IPS-20b (cell line): ENCODE results near the gene FKBP4.
A peak's percentile ranks its signal among the peaks of the same experiment; 100 is the strongest.

Source experiments
- H3K27ac ChIP-seq: one replicate; pipeline ENCODE4 v1.5.1; 2013; ENCODE audit warnings: low read length
- H3K27me3 ChIP-seq: 2 replicates; pipeline ENCODE4 v1.6.1; 2013; ENCODE audit warnings: mild to moderate bottlenecking, low read length, inconsistent platforms; ENCODE audit not compliant: insufficient read depth
- H3K36me3 ChIP-seq: 2 replicates; pipeline ENCODE4 v1.6.1; 2013; ENCODE audit warnings: low read depth, mild to moderate bottlenecking, inconsistent platforms, low read length, moderate library complexity; ENCODE audit not compliant: insufficient read depth
- H3K4me1 ChIP-seq: 2 replicates; pipeline ENCODE4 v1.6.1; 2013; ENCODE audit warnings: mild to moderate bottlenecking, control low read depth, inconsistent platforms, low read length, moderate library complexity; ENCODE audit not compliant: insufficient read depth
- H3K4me3 ChIP-seq: 2 replicates; pipeline ENCODE4 v1.5.1; 2013; ENCODE audit warnings: mild to moderate bottlenecking, low read length, inconsistent platforms
- H3K9ac ChIP-seq: 2 replicates; pipeline ENCODE4 v1.6.1; 2013; ENCODE audit warnings: low read depth, mild to moderate bottlenecking, inconsistent platforms, low read length, moderate library complexity
- H3K9me3 ChIP-seq: 2 replicates; pipeline ENCODE4 v1.6.1; 2013; ENCODE audit warnings: mild to moderate bottlenecking, low read depth, low read length, inconsistent platforms; ENCODE audit not compliant: insufficient read depth

Gene FKBP4

DNA sequence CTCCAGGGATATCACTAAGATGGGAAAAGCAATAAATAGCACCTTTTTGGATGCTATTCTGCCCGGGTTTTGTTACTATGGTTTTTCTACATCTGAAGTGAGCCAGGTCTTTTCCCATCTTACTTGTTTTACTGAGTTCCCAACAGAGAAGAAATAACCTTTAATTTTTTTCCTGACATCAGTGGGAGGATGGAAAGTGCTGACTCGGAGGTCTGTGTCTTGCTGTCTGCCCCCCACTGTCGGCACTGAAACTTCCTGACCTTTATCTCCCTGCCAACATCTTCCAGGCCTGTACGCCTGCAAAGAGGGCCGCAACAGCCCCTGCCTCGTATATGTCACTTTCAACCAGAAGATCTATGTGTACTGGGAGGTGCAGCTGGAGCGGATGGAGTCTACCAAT, 28.7 kb downstream of the FKBP4 start:
- H3K36me3 ChIP-seq: peaks cover 88% of the 10 kb centered on the region

DNA sequence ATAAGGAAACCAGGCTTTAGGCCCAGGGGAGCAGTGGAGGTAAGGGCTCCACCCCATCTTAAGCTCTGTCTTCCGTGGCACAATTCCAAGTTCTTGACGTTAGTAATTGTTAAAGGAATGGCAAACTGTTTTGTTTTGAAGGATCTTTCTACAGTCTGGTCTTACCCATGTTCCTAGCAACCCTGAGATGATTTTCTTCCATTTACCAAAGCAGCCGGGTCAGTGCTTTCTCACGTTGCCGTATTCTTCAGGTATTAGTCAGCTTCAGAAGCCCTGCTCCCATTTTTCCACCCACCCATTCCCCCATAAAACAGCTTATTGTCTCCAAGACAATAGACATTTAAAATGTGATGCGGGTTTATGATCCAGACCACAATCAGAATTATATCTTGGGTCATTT, 29.8 kb downstream of the FKBP4 start:
- H3K4me1 ChIP-seq: peaks cover 17% of the 10 kb centered on the region; the same call in 1 of the 2 replicates
- peaks cover 90% of the 10 kb centered on the region for H3K36me3 ChIP-seq
- no peak overlapping the region for H3K27ac ChIP-seq
- H3K4me3 ChIP-seq: no peak overlapping the region
- H3K27me3 ChIP-seq: no peaks in the 10 kb centered on the region
- H3K9ac ChIP-seq: no peak overlapping the region; the same call in 1 of the 2 replicates
- H3K9me3 ChIP-seq: no peaks in the 10 kb centered on the region

More for the DNA sequence above, 28.7 kb downstream of the FKBP4 start:
- H3K4me3 ChIP-seq: no peak overlapping the region
- no peak overlapping the region for H3K27ac ChIP-seq
- no peaks in the 10 kb centered on the region for H3K27me3 ChIP-seq
- no peak overlapping the region for H3K9ac ChIP-seq
- H3K4me1 ChIP-seq: peaks cover 17% of the 10 kb centered on the region; the same call in 1 of the 2 replicates
- H3K9me3 ChIP-seq: no peaks in the 10 kb centered on the region

DNA sequence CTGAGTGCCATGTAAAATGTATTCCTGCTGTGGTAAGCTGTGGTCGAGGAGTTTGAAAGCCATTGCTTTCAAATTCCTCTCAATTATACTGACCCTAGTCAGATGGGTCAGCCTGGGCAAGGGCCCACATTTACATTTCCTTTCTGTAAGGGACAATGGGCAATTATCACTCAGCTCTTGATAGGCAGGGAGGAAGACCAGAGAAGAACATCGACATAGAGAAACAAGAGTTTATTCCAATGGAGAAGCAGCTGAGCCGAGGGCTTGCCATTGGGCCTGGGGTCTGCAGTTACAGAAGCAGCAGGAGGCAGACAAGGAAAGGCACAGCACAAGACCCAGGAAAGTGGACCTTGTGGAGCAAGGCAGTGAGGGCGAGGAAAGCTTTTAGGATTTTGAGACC, 30.4 kb downstream of the FKBP4 start:
- H3K27ac ChIP-seq: no peak overlapping the region
- peak overlapping the region; percentile 16 for H3K9ac ChIP-seq
- no peaks in the 10 kb centered on the region for H3K9me3 ChIP-seq
- no peaks in the 10 kb centered on the region for H3K27me3 ChIP-seq
- H3K4me1 ChIP-seq: peaks cover 15% of the 10 kb centered on the region; the same call in 1 of the 2 replicates
- H3K36me3 ChIP-seq: peaks cover 84% of the 10 kb centered on the region
- no peak overlapping the region for H3K4me3 ChIP-seq

DNA sequence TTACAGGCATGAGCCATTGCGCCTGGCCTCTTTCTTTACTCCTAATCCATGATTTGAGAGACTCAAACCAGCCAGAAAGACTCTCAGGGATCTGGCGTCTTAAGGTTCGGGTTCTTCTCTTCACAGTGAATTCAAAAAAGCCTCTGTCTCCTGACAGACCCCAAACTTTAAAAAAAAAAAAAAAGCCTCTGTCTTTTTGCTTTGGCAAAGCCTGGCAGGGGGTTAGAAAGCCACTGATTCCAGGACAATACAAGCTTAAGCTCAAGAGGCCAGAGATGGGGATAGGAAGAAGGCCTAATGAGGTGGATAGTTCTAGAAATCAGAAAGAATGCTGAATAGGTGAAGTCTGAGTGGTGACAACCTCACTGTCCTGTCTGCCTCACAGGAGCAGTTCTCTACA, 31.3 kb downstream of the FKBP4 start:
- H3K9ac ChIP-seq: peak overlapping the region; percentile 16; the same call in 1 of the 2 replicates
- H3K27me3 ChIP-seq: no peaks in the 10 kb centered on the region
- peaks cover 77% of the 10 kb centered on the region for H3K36me3 ChIP-seq
- peaks cover 14% of the 10 kb centered on the region; the same call in 1 of the 2 replicates for H3K4me1 ChIP-seq
- no peak overlapping the region for H3K27ac ChIP-seq
- H3K9me3 ChIP-seq: no peaks in the 10 kb centered on the region
- H3K4me3 ChIP-seq: no peak overlapping the region

DNA sequence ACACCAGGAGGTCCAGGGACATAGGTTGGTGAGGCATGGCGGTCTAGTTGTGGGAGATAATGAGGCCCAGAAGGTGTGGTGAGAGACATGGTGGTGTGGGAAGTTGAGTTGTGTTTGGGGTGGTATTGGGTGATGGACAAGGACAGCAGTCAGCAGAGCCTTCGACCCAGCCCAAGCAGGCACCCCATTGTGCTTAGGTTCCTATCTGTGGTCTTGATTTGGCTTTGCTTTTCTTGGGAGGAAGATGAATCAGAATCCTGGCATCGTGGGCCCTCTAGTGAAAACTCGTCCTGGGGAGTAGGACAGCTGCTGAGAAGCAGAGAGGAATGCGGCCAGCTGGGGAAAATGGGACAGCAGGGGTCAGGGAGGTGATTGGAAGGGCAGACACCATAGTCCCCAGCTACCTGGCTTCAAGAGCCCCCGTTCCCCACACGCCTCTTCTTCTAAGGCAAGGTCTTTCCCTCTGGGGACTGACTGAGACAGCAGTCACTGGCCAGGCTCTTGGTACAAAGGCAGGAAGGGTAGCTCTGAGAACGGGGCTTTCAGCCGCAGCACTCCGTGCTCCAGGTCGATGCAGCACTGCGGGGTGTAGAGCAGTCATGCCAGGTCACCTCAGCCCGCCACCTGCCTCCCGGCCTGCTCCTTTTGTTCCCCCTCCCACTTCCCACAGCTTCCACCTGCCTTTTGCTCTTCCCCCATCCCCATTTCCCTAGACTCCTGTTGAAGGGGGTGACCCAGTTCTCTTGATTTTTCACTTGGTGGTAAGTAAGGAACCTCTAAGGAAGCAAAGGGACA, 32.1 kb downstream of the FKBP4 start:
- Histone ChIP-seq H3K9me3 (no peaks in the 10 kb centered on the region), H3K36me3 (peaks cover 69% of the 10 kb centered on the region)

DNA sequence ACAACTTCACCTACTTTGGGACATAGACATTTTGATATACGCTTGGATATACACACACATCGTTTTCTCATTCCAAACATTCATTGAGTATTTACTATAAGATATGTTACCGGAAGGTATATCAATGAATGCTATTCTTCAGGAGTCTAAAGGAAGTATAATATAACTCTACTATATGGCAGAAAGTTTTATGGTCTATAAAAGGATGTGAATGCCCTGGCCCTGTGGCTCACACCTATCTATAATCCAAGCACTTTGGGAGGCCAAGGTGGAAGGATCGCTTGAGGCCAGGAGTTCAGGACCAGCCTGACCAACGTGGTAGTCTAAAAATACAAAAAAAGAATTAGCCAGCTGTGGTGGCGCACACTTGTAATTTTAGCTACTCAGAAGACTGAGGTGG, 34.5 kb downstream of the FKBP4 start:
- Histone ChIP-seq H3K27me3 (peaks cover 2% of the 10 kb centered on the region; the same call in 1 of the 2 replicates), H3K36me3 (peaks cover 45% of the 10 kb centered on the region), H3K9me3 (no peaks in the 10 kb centered on the region), H3K9ac (no peak overlapping the region), H3K4me3 (no peak overlapping the region), H3K27ac (no peak overlapping the region), H3K4me1 (peaks cover 17% of the 10 kb centered on the region; the same call in 1 of the 2 replicates)

More for the DNA sequence above, 32.1 kb downstream of the FKBP4 start:
- no peak overlapping the region for H3K9ac ChIP-seq
- H3K27ac ChIP-seq: no peak overlapping the region
- peaks cover 14% of the 10 kb centered on the region; the same call in 1 of the 2 replicates for H3K4me1 ChIP-seq
- no peak overlapping the region for H3K4me3 ChIP-seq
- no peaks in the 10 kb centered on the region for H3K27me3 ChIP-seq

DNA sequence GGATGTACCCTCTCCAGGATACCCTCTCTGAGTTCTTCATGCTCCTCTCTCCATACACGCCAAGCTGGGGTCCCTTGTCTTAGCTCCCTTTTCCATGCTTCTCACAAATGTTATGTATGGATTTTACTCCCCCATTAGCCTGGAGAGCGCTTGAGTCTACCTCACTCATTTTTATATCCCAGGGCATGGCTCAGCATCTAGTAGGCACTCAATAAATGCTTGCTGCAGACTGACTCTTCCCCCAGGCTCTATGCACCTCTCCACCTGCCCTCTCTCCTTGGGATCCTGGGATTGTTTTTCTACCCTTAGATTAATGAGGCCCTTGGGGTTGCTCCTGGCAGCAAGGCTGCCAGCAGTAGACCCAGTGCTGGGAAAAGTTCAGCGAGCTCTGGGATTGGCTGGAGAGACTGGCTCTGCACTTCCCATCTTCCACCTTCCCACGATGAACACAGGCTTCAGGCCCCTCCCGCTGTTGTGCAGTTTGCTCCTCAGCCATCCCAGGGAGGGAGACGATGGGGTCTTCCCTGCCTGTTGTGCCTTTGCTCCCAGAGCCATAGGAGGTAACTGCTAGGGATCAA, 37.9 kb downstream of the FKBP4 start:
- Histone ChIP-seq H3K36me3 (peaks cover 14% of the 10 kb centered on the region; the same call in 1 of the 2 replicates), H3K4me1 (peaks cover 15% of the 10 kb centered on the region), H3K27ac (no peak overlapping the region), H3K9me3 (no peaks in the 10 kb centered on the region), H3K9ac (no peak overlapping the region), H3K27me3 (peaks cover 18% of the 10 kb centered on the region), H3K4me3 (no peak overlapping the region)

DNA sequence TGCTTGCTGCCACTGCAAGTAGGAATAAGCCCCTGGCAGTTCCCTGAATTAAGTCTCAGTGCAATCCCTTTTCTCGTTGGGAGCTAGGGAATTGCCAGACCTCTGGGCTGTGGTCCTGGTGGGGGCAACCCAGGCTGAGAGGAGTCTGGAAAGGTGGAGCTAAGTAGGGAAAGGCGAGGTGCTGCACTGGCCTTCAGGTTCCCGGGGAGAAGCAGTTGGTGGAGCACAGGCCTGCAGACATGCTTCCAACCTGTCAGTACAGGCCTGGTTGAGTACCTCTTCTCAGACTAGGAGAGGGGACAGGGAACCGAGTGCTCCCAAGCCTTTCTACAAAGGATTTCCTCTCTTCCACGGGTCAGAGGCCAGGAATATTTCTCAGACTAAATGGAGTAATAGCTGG, 38.6 kb downstream of the FKBP4 start:
- no peak overlapping the region for H3K9ac ChIP-seq
- peaks cover 15% of the 10 kb centered on the region for H3K4me1 ChIP-seq
- H3K9me3 ChIP-seq: no peaks in the 10 kb centered on the region
- no peak overlapping the region for H3K4me3 ChIP-seq
- peaks cover 8% of the 10 kb centered on the region; the same call in 1 of the 2 replicates for H3K36me3 ChIP-seq
- peaks cover 18% of the 10 kb centered on the region for H3K27me3 ChIP-seq
- H3K27ac ChIP-seq: no peak overlapping the region

DNA sequence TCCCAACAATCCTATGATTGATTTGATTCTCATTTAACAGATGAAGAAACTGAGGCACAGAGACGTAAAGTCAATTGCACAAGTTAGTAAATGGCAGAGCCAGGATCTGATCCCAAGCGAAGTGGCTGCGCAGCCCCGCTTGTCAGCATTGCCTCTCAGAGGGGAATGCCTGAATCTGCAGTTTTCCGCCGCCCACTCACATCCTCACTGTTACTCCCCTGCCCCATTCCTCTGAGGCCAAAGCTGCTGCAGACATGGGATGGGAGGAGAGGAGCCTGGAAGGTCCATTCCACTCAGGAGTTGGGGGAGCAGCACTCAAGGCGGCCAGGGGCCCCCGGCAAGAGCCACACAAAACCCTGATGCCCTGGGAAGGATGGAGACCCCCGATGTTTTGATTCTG, 39.0 kb downstream of the FKBP4 start:
- H3K9me3 ChIP-seq: no peaks in the 10 kb centered on the region
- peaks cover 18% of the 10 kb centered on the region for H3K27me3 ChIP-seq
- H3K4me1 ChIP-seq: peaks cover 15% of the 10 kb centered on the region
- H3K9ac ChIP-seq: no peak overlapping the region
- no peak overlapping the region for H3K4me3 ChIP-seq
- H3K27ac ChIP-seq: no peak overlapping the region
- H3K36me3 ChIP-seq: peaks cover 5% of the 10 kb centered on the region; the same call in 1 of the 2 replicates

DNA sequence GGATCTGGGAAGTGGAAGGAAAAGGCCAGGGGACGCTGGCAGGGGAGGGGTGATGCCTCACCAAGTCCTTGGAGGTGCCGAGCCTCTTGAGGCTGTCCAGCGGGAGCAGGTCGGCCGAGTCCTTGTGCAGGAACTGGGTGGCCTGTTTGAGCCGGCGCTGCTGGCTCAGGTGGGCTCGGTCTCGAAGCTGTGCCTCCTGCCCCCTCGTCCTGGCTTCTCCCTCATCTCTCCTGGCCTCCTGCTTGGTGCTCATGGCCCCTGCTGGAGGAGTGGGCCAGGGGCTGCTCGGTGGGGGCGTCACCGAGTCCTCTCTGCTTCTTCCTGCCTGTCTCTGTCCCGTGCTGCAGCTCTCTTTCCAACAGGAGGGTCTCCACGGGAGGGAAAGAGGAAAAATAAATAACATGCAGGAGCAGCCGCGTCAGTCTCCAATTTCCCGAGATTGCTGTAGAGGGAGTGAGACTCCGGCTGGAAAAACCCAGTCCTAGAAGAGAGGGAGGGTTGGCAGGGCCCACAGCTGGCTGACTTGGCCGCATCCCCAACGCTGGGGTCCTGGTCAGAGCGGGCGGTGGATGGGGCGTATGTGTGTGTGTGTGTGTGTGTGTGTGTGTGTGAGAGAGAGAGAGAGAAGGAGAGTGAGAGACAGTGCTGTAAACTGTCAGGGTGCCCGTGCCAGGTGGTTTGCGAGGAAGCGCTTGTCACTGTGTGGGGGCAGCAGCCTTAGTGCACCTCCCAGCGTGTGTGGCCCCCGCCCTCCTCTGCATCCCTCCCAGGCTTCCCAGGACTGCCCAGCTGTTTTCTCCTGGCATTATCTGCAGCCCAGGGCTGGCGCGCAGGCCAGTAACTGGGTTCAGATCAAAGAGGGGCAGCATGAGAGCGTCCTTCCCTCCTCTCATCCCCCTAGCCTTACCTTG, 40.1 kb downstream of the FKBP4 start, which contains the start of gene NRIP2:
NRIP2 (minus strand) TSS at position 455 of the 911 bp plus-strand sequence; CDS start at position 403, 52 bp downstream.
- peak within 1 kb of the TSS; percentile 39; the same call in 1 of the 2 replicates for H3K9ac ChIP-seq
- H3K4me3 ChIP-seq: peak within 1 kb of the TSS; percentile 37; the same call in 1 of the 2 replicates
- H3K9me3 ChIP-seq: no peaks in the 10 kb centered on the region
- peaks cover 15% of the 10 kb centered on the region for H3K4me1 ChIP-seq
- peaks cover 18% of the 10 kb centered on the region for H3K27me3 ChIP-seq
- H3K27ac ChIP-seq: no peak within 1 kb of the TSS
- H3K36me3 ChIP-seq: no peaks in the 10 kb centered on the region
